DND-41 (cell line): ENCODE data around the gene WWC1.
"Not testable (repeated sequence)": the region's sequence is repeated elsewhere in the genome, so short reads cannot be mapped to it uniquely, and the experiment has no call there.

Source experiments
- ATAC-seq: fragments of 200-7000 bp; cut with Tn5 transposase; 3 replicates; pipeline ENCODE4 v1.9.1; 2021; ENCODE audit warnings: low read depth; ENCODE audit not compliant: insufficient read depth
- DNase-seq: peaks from one replicate; pipeline ENCODE4 v3.0.0-alpha.2; 2020
- H2AFZ ChIP-seq: 2 replicates; pipeline ENCODE4 v1.6.0; 2012; ENCODE audit warnings: low read depth, low read length
- H3K27ac ChIP-seq: 2 replicates; pipeline ENCODE4 v1.5.1; 2012; ENCODE audit warnings: low read length, inconsistent platforms
- H3K27me3 ChIP-seq: fragments of 200-600 bp; sonication (generic); 2 replicates; pipeline ENCODE4 v1.6.0; 2012; ENCODE audit warnings: low read length, mild to moderate bottlenecking, inconsistent platforms; ENCODE audit not compliant: insufficient read depth, poor library complexity
- H3K36me3 ChIP-seq: 2 replicates; pipeline ENCODE4 v1.5.1; 2012; ENCODE audit warnings: low read length, inconsistent platforms; ENCODE audit not compliant: insufficient read depth
- H3K4me1 ChIP-seq: 2 replicates; pipeline ENCODE4 v1.5.1; 2012; ENCODE audit warnings: mild to moderate bottlenecking, low read length; ENCODE audit not compliant: insufficient read depth
- H3K4me2 ChIP-seq: 2 replicates; pipeline ENCODE4 v1.6.0; 2012; ENCODE audit warnings: mild to moderate bottlenecking, moderate library complexity, low read length, inconsistent platforms; ENCODE audit not compliant: insufficient read depth
- H3K4me3 ChIP-seq, 2 experiments: fragments of 200-600 bp in 1 of 2; shearing (Covaris generic) in 1 of 2; 2 replicates each; pipeline ENCODE4 v1.5.1; 2012 to 2016; ENCODE audit warnings: inconsistent platforms in 2 of 2, low read length in 2 of 2, mild to moderate bottlenecking in 2 of 2, low read depth in 1 of 2, moderate library complexity in 1 of 2
- H3K79me2 ChIP-seq: 2 replicates; pipeline ENCODE4 v1.6.0; 2012; ENCODE audit warnings: low read length, inconsistent platforms; ENCODE audit not compliant: insufficient read depth
- H3K9ac ChIP-seq: 2 replicates; pipeline ENCODE4 v1.6.0; 2012; ENCODE audit warnings: low read depth, mild to moderate bottlenecking, inconsistent platforms, low read length, moderate library complexity
- H3K9me3 ChIP-seq: 2 replicates; pipeline ENCODE4 v1.5.1; 2012; ENCODE audit warnings: low read length, moderate library complexity, mild to moderate bottlenecking, inconsistent platforms; ENCODE audit not compliant: insufficient read depth, severe bottlenecking
- H4K20me1 ChIP-seq: 2 replicates; pipeline ENCODE4 v1.6.0; 2012; ENCODE audit warnings: low read length; ENCODE audit not compliant: insufficient read depth
- CTCF ChIP-seq: IDR thresholded peaks from 2 replicates; pipeline ENCODE4 v1.5.1; 2012; ENCODE audit warnings: borderline replicate concordance, low read length, moderate library complexity, mild to moderate bottlenecking; ENCODE audit not compliant: poor library complexity, severe bottlenecking; ENCODE audit errors: extremely low read depth
- EZH2 ChIP-seq: IDR thresholded peaks from 3 replicates; pipeline ENCODE4 v1.6.1; 2012; ENCODE audit warnings: borderline replicate concordance, low read depth, mild to moderate bottlenecking, moderate library complexity, low read length, inconsistent platforms; ENCODE audit not compliant: severe bottlenecking

Gene WWC1

GRCh38 chr5:168434001-168434400, 142.6 kb downstream of the WWC1 start:
- peaks cover 15% of the 10 kb centered on the region for H3K27me3 ChIP-seq
- no peak overlapping the region for H3K27ac ChIP-seq
- DNase-seq (no peak), ATAC-seq (no peak)
- no peak overlapping the region for H2AFZ ChIP-seq
- H3K4me1 ChIP-seq, result no peaks in the 10 kb centered on the region
- H3K9ac ChIP-seq, result no peak overlapping the region
- H3K79me2 ChIP-seq, result no peaks in the 10 kb centered on the region
- H3K36me3 ChIP-seq, result no peaks in the 10 kb centered on the region
- no peak for TF ChIP-seq CTCF
- no peak for TF ChIP-seq EZH2
- H3K4me2 ChIP-seq, result no peak overlapping the region
- no peaks in the 10 kb centered on the region for H3K9me3 ChIP-seq
- H4K20me1 ChIP-seq, result no peaks in the 10 kb centered on the region
- no peak overlapping the region for H3K4me3 ChIP-seq

- Histone ChIP-seq H3K27me3 (peaks cover 15% of the 10 kb centered on the region), H2AFZ (no peak overlapping the region), H4K20me1 (no peaks in the 10 kb centered on the region), H3K4me3 (no peak overlapping the region), H3K27ac (no peak overlapping the region), H3K4me2 (no peak overlapping the region), H3K79me2 (no peaks in the 10 kb centered on the region), H3K36me3 (no peaks in the 10 kb centered on the region), H3K9me3 (no peaks in the 10 kb centered on the region), H3K4me1 (no peaks in the 10 kb centered on the region), H3K9ac (no peak overlapping the region)
- ATAC-seq (no peak), DNase-seq (no peak)
- TF ChIP-seq EZH2 (no peak), CTCF (no peak)
Measured at GRCh38 chr5:168434746-168435321, 143.4 kb downstream of the WWC1 start.

GRCh38 chr5:168435340-168435739, 143.9 kb downstream of the WWC1 start:
- not testable (repeated sequence) for H3K9ac ChIP-seq, H4K20me1 ChIP-seq, H3K4me1 ChIP-seq, H2AFZ ChIP-seq, ATAC-seq, H3K4me3 ChIP-seq, H3K27ac ChIP-seq, H3K79me2 ChIP-seq, H3K9me3 ChIP-seq, H3K4me2 ChIP-seq, DNase-seq, H3K36me3 ChIP-seq
- peaks cover 15% of the 10 kb centered on the region for H3K27me3 ChIP-seq

GRCh38 chr5:168438349-168438748, 146.9 kb downstream of the WWC1 start:
- Histone ChIP-seq H3K9me3 (no peaks in the 10 kb centered on the region), H3K9ac (no peak overlapping the region), H3K27ac (no peak overlapping the region), H3K4me3 (no peak overlapping the region), H3K79me2 (no peaks in the 10 kb centered on the region), H3K27me3 (peaks cover 8% of the 10 kb centered on the region), H3K4me1 (no peaks in the 10 kb centered on the region), H2AFZ (no peak overlapping the region), H3K36me3 (no peaks in the 10 kb centered on the region), H3K4me2 (no peak overlapping the region), H4K20me1 (no peaks in the 10 kb centered on the region)
- DNase-seq, result no peak
- TF ChIP-seq CTCF (no peak), EZH2 (no peak)
- ATAC-seq, result no peak
